ENCODE results near the gene TRABD2B. TPM values are rescaled to one million over a fixed set of nuclear protein-coding genes. Genes with fewer than 3 reads are reported as not detected.

The TRABD2B gene
- total RNA-seq, 2 experiments from 2014 or later, result not detected

GRCh38 chr1:48027533-48027835 lies 30.3 kb upstream of the TRABD2B start:
- Mint-ChIP-seq H3K4me1 (no peaks in the 10 kb centered on the region), H3K27me3 (peaks cover 4% of the 10 kb centered on the region), H3K4me3 (no peak overlapping the region), H3K27ac (no peak overlapping the region), H3K9me3 (no peaks in the 10 kb centered on the region), H3K36me3 (no peaks in the 10 kb centered on the region)
- no peak for DNase-seq

- DNase-seq, result no peak
Measured at GRCh38 chr1:48026701-48027532, 29.7 kb upstream of the TRABD2B start.

GRCh38 chr1:48026275-48026674 lies 29.1 kb upstream of the TRABD2B start:
- Mint-ChIP-seq H3K9me3 (no peaks in the 10 kb centered on the region), H3K4me1 (no peaks in the 10 kb centered on the region), H3K27me3 (peaks cover 4% of the 10 kb centered on the region), H3K27ac (no peak overlapping the region), H3K36me3 (no peaks in the 10 kb centered on the region), H3K4me3 (no peak overlapping the region)
- DNase-seq, result no peak

More at GRCh38 chr1:48026701-48027532, 29.7 kb upstream of the TRABD2B start:
- Mint-ChIP-seq H3K27me3 (peaks cover 4% of the 10 kb centered on the region), H3K4me3 (no peak overlapping the region), H3K36me3 (no peaks in the 10 kb centered on the region), H3K27ac (no peak overlapping the region), H3K9me3 (no peaks in the 10 kb centered on the region), H3K4me1 (no peaks in the 10 kb centered on the region)

- DNase-seq, result no peak
- no peaks in the 10 kb centered on the region for H3K4me1 Mint-ChIP-seq
- H3K27me3 Mint-ChIP-seq, result peaks cover 10% of the 10 kb centered on the region
- H3K36me3 Mint-ChIP-seq, result no peaks in the 10 kb centered on the region
- no peak overlapping the region for H3K27ac Mint-ChIP-seq
- H3K9me3 Mint-ChIP-seq, result no peaks in the 10 kb centered on the region
- no peak overlapping the region for H3K4me3 Mint-ChIP-seq
Measured at GRCh38 chr1:48025076-48025475, 27.9 kb upstream of the TRABD2B start.

GRCh38 chr1:48023488-48023887 lies 26.3 kb upstream of the TRABD2B start:
- Mint-ChIP-seq H3K4me1 (no peaks in the 10 kb centered on the region), H3K27ac (no peak overlapping the region), H3K4me3 (no peak overlapping the region), H3K36me3 (no peaks in the 10 kb centered on the region), H3K9me3 (no peaks in the 10 kb centered on the region), H3K27me3 (peaks cover 10% of the 10 kb centered on the region)
- DNase-seq, result no peak

GRCh38 chr1:48022306-48022705 lies 25.1 kb upstream of the TRABD2B start:
- H3K4me3 Mint-ChIP-seq, result no peak overlapping the region
- H3K9me3 Mint-ChIP-seq, result no peaks in the 10 kb centered on the region

GRCh38 chr1:48021792-48022191 lies 24.6 kb upstream of the TRABD2B start:
- Mint-ChIP-seq H3K36me3 (no peaks in the 10 kb centered on the region), H3K27me3 (peaks cover 12% of the 10 kb centered on the region), H3K27ac (no peak overlapping the region), H3K4me3 (no peak overlapping the region), H3K9me3 (no peaks in the 10 kb centered on the region), H3K4me1 (no peaks in the 10 kb centered on the region)
- no peak for DNase-seq

More at GRCh38 chr1:48022306-48022705, 25.1 kb upstream of the TRABD2B start:
- no peak for DNase-seq
- Mint-ChIP-seq H3K4me1 (no peaks in the 10 kb centered on the region), H3K27ac (no peak overlapping the region), H3K36me3 (no peaks in the 10 kb centered on the region), H3K27me3 (peaks cover 10% of the 10 kb centered on the region)

- Mint-ChIP-seq H3K4me3 (no peak overlapping the region), H3K27me3 (peaks cover 24% of the 10 kb centered on the region), H3K9me3 (no peaks in the 10 kb centered on the region), H3K36me3 (no peaks in the 10 kb centered on the region), H3K4me1 (no peaks in the 10 kb centered on the region), H3K27ac (no peak overlapping the region)
- DNase-seq, result no peak
Measured at GRCh38 chr1:48019714-48020315, 22.6 kb upstream of the TRABD2B start.

GRCh38 chr1:48018799-48019198 lies 21.6 kb upstream of the TRABD2B start:
- no peak for DNase-seq
- no peaks in the 10 kb centered on the region for H3K36me3 Mint-ChIP-seq
- H3K9me3 Mint-ChIP-seq, result no peaks in the 10 kb centered on the region
- H3K27ac Mint-ChIP-seq, result no peak overlapping the region
- H3K4me1 Mint-ChIP-seq, result no peaks in the 10 kb centered on the region
- no peak overlapping the region for H3K4me3 Mint-ChIP-seq
- peaks cover 29% of the 10 kb centered on the region for H3K27me3 Mint-ChIP-seq

GRCh38 chr1:48017716-48018115 lies 20.5 kb upstream of the TRABD2B start:
- Mint-ChIP-seq H3K4me3 (no peak overlapping the region), H3K9me3 (no peaks in the 10 kb centered on the region), H3K27ac (no peak overlapping the region), H3K27me3 (peaks cover 33% of the 10 kb centered on the region), H3K4me1 (no peaks in the 10 kb centered on the region), H3K36me3 (no peaks in the 10 kb centered on the region)
- no peak for DNase-seq

- Mint-ChIP-seq H3K4me1 (no peaks in the 10 kb centered on the region), H3K36me3 (no peaks in the 10 kb centered on the region), H3K9me3 (no peaks in the 10 kb centered on the region), H3K27me3 (peaks cover 29% of the 10 kb centered on the region), H3K4me3 (no peak overlapping the region), H3K27ac (no peak overlapping the region)
- no peak for DNase-seq
Measured at GRCh38 chr1:48016515-48016914, 19.3 kb upstream of the TRABD2B start.

- Mint-ChIP-seq H3K36me3 (no peaks in the 10 kb centered on the region), H3K27me3 (peaks cover 28% of the 10 kb centered on the region), H3K27ac (no peak overlapping the region), H3K4me1 (no peaks in the 10 kb centered on the region), H3K9me3 (no peaks in the 10 kb centered on the region), H3K4me3 (no peak overlapping the region)
- DNase-seq, result no peak
Measured at GRCh38 chr1:48013270-48013669, 16.1 kb upstream of the TRABD2B start.

GRCh38 chr1:48007047-48007446 lies 9.9 kb upstream of the TRABD2B start:
- H3K4me1 Mint-ChIP-seq, result no peaks in the 10 kb centered on the region
- H3K27me3 Mint-ChIP-seq, result peaks cover 5% of the 10 kb centered on the region
- no peaks in the 10 kb centered on the region for H3K9me3 Mint-ChIP-seq
- no peak for DNase-seq
- H3K27ac Mint-ChIP-seq, result no peak overlapping the region
- no peaks in the 10 kb centered on the region for H3K36me3 Mint-ChIP-seq
- H3K4me3 Mint-ChIP-seq, result no peak overlapping the region

- H3K4me3 Mint-ChIP-seq, result no peak overlapping the region
- no peaks in the 10 kb centered on the region for H3K4me1 Mint-ChIP-seq
- no peak overlapping the region for H3K27ac Mint-ChIP-seq
- H3K9me3 Mint-ChIP-seq, result no peaks in the 10 kb centered on the region
- H3K36me3 Mint-ChIP-seq, result no peaks in the 10 kb centered on the region
- DNase-seq, result no peak
- H3K27me3 Mint-ChIP-seq, result peaks cover 3% of the 10 kb centered on the region
Measured at GRCh38 chr1:48006264-48006663, 9.1 kb upstream of the TRABD2B start.

GRCh38 chr1:48005253-48006117 lies 8.3 kb upstream of the TRABD2B start:
- no peak overlapping the region for H3K4me3 Mint-ChIP-seq
- DNase-seq, result no peak

More at GRCh38 chr1:48005253-48006117, 8.3 kb upstream of the TRABD2B start:
- Mint-ChIP-seq H3K27me3 (no peaks in the 10 kb centered on the region), H3K4me1 (no peaks in the 10 kb centered on the region), H3K36me3 (no peaks in the 10 kb centered on the region), H3K9me3 (no peaks in the 10 kb centered on the region), H3K27ac (no peak overlapping the region)

All from activated naive CD8-positive, alpha-beta T cell treated with anti-CD3 and anti-CD28 coated beads for 36 hours (primary cell).